AG08396 (cell line): ENCODE measurements around the gene TBC1D3B.
"Not testable (repeated sequence)": the region's sequence is repeated elsewhere in the genome, so short reads cannot be mapped to it uniquely, and the experiment has no call there.

Experiments used
- DNase-seq: peaks from one replicate; pipeline ENCODE4 v3.0.0; 2012; ENCODE audit warnings: low spot score, mixed read lengths

Gene TBC1D3B

DNA sequence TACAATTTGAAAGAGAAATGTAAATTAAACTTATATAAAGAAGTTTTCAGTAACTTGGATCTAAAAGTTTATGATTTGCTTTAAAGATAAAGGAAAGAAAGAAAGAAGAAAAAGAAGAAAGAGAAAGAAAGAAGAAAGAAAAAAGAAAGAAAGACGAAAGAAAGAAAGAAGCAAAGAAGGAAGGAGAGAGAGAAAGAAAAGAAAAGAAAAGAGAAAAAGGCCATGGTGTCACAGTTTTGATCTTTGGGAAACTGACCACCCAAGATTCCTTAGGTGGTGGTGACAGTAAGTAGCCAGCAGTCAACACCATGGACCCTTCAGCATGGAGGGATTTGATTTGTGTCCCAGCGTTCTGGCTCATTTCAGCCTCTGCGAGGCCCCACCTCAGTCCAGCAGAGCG, 24.7 kb upstream of the TBC1D3B start:
- DNase-seq: not testable (repeated sequence)

DNA sequence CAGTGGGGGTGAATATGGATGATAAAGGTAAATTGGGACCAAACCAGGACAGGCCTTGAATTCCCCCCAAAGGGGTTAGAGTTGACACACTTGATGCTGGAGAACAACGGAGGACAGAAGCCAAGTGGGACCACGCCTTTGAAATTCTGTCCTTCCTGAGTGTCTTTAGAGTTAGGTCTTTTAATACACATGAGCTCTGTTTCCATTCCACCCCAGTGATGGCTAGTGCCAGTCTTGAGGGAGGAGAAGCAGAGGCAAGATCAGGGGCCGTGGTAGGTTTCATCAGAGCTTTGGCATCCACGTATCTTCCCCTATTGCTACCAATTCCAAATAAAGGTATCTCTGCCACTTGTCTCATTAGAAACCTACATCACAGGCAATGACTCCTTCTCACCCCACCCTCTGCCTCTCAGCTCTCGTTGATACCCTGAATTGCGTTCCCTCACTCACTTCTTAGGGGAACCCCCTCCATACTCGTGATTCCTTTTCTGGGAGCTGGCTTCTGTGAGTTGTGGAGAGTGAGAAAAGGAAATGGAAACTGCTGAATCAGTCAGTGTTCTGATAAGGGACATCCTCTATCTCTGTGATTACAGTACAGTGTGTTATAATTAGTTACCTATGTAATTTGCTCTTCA, 22.5 kb upstream of the TBC1D3B start:
- no peak for DNase-seq

DNA sequence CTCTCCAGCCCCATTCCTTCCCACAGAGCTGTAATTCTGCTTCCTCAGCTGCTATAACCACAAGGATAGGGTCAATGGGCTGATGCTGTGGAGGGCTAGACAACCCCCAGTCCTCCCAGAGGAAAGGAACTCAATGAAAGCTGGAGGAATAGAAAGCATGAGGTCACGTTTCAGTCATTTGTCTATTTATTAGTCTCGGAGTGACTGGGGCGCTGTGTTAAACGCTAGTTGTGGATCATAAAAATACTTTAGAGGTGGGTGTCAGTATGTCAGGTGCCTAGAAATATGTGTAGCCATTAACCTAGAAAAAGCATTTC, 20.9 kb upstream of the TBC1D3B start:
- no peak for DNase-seq

DNA sequence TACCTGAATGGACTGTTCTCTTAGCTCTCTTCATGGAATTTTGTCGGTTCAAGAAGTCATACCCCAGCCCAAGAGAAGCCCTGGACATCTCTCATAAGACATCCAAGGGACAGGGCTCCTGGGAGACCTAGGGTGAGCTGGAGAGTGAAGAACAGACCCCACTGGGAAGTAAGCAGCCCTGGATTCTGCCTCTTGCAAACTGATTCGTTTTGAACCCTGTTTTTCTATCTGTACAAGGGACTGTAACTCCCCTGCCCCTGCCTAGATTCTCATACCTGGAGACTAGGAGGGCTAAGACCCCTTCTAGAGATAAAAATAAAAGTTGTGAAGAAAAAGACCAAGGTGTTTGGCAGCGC, 19.7 kb upstream of the TBC1D3B start:
- no peak for DNase-seq

DNA sequence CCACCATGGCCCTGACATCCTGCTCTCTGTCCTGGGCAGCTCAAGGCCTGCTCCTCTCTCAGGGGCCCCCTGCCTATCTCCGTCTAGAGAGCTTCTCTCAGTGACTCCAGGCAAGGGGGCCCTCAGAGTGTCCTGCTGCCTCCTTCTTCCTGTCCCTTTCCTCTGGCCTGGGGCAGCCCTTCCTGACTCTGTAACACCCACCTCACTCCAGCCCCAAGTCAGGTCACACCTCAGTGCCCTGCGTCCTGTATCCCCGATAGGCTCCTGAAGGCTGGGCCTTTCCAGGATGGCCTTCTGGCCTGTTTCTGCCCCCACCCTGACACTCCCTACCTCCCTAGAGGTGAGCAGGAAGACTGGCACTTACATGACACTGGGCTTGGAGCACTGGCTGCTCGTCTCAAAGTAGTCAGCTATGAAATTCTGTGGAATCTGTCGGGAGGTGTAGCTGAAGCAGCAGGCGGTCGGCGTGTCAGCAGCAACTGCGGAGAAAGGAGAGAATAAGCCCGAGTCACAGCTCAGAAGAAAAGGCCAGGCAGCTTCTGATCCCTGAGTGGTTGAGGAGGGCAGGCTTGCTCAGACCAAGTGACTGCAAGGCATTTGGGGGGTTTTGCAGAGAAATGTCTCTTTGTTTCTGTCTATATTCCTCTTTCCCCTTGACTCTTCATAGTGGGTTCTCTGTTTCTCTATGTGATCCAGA, 19.1 kb upstream of the TBC1D3B start:
- no peak for DNase-seq

DNA sequence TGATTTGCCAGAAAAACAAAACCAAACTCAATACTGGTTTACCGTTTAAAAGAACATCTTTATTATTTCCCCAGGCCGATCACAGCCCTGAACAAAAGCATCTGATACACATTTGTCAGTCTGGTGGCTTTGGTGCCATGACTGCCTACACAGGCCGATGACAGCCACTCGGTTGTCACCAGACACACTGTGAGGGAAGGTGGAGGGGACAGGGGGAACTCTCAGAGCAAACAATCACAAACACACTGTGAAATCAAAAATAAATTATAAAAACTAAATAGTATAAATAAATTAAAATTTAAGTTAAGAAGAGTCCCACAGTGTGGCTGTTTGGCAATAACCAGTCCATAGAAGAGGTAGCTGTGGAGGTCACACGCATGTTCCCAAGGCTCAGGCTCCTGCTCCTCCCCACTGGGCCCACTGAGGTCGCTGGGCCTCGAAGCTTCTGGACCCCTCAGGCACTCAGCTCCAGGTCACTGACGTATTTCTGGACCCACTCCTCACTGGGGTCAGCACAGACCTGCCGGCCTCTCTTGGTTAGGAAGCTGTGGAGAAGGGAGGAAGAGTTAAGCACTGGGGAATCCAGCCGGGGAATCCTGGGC, 18.5 kb upstream of the TBC1D3B start:
- not testable (repeated sequence) for DNase-seq

DNA sequence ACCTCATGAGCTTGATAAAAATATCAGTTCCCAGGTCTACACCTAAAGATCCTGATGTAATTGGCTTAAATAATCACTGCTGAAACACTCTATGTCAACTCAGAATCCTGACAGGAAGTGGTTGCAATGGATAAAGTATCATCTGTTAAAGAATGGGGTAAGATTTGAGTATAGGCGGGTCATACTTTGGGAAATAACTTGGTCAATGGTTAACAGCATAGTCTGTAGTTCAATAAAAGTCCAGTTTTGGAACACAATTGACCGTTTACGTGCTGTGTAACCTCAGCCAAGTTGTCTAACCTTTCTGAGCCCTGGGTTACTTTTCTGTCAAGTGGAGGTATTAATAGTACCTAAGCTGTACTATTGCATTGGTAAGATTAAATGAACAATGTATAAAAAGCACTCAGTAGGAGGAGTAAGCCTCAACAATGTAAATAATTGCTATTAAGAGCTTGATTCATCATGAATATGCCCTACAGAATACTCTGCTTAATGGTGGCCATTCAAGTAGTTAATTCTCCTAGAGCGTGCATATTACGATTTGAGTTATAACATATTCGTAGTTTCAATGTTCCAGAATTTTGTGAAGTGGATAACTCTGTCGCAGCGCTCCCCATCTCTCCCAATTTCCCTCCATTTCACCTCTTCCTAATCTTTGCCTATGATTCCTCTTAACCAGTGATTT, 17.9 kb upstream of the TBC1D3B start:
- DNase-seq: not testable (repeated sequence)

DNA sequence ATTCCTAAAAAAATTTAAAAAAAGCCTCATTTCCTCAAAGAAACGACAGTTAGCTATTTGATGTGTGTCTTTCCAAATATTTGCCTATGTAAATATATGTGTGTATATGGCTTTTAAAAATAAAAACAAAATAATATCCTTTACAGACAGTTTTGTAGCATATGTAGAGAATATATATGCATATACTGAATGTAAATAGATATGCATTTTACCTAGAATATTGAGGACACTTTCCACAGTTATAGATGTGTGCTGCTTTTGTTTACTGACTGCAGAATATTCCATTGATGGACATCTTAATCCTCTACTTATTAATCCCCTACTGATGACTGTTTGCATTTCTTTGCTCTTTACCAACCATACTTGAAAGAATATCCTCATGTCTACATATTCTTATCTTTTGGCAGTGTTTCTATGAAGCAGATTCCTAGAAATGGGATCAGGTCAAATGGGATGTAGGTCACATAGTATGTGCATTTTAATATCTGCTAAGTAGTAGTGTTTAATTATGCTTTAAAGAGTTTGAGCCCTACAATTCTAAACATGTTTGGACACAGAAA, 16.9 kb upstream of the TBC1D3B start:
- DNase-seq: no peak

DNA sequence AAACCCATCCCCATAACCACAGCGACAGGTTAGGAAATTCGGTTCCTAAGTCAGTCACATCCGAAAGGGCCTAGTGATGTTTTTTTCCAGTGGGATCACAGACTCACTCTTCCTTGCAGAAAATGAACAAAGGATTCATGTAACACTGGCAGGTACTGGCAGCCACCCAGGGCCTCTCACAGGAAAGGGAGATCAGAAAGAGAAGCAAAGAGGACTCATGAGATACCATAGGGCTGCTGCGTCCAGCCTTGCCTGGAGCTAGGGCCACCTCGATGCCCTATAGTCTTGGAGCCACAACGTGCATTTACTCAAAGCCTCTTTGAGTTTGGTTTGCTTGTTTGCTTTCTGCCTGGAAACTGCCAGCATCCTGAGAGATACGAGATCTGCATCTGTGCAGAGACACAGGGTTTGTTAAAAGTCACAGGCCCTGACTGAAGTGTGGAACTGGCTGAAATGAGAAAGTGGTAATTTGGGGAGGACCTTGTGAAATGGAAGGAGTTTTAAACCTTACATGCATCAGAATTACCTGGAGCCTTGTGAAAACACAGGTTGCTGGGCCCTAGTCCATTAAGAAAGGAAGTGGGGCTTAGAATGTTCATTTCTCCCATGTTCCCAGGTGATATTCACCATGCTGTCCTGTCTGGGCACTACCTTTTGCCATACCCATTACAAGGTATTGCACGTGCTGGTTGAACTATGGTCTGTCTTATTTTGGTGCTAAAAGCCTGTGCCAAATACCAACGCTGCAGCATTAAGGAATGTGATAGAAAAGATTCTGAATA, 14.3 kb upstream of the TBC1D3B start:
- DNase-seq: not testable (repeated sequence)

DNA sequence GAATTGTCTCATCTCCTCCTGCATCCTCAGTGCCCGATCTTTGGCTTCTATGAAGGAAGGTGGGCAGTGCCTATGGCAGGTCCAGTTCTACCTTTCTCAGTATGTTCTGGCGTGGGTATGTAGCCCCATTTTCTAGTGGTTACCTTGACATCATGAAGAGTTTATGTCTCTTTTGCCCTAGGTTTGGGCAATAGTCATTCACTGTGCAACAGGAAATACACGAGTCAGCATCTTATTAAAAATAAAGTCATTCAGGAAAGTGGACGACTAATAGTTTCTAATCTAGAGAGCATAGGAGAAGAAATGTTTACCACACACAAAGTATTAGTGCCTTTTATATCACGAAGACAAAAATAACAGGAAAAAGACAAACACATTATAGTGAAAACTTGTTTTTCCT, 13.6 kb upstream of the TBC1D3B start:
- not testable (repeated sequence) for DNase-seq

DNA sequence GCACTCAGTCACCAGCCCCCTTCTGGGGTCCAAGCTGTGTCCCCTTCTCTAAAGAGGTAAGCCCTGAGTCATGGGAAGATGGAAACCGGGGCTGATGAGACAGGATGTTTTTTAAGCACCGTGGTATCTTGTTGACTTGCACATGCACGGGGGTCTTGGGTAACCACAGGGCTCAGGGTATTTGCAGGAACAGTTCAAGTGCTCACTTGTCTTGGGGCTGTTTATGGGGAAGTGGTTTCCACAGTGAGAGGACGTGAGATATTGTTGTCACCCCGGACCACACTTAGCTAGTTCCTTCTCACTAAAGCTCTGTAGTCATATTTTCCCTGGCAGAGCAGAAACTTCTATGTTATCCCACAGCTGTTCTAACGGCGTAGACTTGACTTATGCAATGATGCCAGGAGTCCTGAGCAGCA, 12.5 kb upstream of the TBC1D3B start:
- no peak for DNase-seq

DNA sequence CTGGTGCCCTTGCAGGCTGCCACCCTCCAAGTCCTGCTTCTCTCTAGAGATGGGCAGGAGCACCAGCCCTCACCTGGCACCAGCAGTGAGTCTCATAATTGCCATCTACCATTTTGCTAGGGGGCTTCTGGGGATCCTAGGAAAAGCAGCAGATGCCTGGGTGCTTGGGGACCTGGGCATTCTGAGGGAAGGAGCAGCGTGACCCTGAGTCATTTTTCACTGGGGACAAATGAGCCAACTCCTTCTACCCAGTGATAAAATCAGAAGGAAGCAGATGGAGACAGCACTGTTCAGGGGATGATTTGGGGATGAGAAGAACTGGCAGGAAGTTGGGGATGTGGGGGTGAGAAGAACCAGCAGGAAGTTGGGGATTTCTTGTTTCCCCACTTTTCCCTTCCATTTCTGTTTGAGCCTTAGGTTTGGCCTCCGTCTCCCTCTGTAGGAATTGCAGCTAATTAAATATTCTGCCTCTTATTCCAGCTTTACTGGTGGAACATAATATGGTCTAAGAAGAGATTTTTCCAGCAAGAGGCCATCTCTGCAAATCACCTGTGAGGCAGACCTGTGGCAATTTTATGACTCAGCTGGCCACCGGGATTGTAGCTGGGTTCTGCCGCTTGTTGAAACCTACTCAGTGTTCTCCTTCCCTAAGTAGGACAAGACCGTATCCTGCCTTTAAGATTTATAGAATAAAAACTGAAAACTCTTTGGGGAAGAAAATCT, 11.7 kb upstream of the TBC1D3B start:
- DNase-seq: not testable (repeated sequence)

DNA sequence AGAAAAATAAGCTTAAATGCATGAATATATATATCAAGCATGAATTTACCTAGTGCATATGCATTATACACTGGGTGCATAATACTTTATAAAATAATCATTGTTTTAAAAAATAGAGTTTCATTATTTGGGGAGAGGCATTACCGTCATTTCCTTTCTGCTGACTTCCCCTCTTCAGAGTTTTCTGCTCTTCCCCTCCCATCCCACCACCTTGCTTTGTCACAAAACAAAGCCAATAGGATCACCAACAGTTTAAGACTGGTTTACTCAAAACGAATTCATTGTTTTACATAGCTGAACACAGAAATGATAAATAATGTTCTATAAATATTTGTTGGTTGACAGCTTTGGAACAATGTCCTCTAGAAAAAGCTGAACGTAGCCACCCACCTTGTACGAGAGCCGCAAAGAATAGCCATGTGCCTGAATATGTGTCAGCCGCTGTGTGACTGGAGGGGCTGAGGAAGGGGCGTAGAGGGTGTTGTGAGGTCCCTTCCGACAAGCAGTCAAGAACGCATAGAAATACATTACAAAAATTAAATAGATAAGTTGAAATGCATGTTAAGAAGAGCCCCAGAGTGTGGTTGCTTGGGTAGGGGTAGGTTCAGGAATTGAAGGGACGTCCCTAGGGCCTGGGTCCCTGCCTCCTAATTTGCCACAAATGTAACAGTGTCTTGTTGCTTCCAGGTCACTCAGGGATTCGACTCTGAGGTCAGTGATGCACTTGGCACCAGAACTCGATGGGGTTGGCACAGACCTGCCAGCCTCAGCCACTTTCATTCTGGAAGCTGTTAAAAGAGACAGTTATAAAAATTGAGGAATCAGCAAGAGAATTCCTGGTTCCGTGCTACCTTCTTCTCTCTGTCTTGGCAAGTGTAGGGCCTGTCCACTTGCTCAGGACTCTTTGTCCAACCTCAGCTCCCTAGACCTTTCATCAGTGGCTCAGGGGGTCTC, 10.7 kb upstream of the TBC1D3B start:
- DNase-seq: not testable (repeated sequence)

DNA sequence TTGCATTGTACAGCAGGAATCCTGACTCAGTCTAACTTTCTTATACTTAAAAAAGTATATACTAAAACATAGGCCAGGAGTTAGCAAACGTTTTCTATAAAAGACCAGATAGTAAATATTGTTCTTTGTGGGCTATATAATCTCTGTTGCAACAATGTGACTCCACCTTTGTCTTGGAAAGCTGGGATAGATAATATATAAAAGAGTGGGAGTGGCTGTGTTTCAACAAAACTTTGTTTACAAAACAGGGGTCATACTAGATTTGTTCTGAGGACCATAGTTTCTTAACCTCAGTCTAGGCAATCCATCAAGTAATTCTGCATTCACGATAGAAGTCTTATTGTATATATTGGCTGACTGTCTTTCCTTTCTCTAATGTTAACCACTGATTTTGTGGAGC, 9.0 kb upstream of the TBC1D3B start:
- no peak for DNase-seq

DNA sequence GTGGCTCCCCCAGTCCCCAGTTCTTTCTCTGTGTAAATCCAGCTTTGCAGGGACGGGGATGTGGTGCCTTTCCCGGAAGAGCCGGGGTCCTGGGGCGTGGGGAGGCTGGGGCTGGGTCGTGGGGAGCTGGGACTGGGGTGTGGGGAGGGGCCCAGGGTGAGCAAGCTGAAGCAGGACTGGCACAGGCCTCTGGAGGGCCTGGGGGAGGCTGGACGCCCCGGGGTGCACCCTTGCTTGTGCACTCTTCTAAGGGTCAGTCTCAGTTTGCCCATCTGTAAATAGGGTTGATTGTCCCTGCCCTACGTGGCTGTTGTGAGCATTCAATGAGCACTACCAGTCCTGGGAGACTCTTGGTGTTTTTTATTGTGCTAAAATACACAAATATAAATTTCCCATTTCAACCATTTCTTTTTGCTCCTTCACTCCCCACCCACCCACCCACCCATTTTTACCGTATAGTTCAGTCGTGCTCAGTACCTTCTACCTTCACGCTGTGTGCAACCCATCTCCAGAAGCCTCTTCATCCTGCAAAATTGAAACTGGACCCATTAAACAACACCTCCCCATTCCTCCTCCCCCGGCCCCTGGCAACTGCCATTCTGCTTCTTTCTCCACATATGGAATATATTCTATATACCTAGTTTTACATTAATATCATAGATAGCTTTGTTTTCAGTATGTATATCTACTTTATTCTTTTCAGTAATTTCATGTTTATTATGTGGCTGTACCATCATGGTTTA, 7.8 kb upstream of the TBC1D3B start:
- no peak for DNase-seq

DNA sequence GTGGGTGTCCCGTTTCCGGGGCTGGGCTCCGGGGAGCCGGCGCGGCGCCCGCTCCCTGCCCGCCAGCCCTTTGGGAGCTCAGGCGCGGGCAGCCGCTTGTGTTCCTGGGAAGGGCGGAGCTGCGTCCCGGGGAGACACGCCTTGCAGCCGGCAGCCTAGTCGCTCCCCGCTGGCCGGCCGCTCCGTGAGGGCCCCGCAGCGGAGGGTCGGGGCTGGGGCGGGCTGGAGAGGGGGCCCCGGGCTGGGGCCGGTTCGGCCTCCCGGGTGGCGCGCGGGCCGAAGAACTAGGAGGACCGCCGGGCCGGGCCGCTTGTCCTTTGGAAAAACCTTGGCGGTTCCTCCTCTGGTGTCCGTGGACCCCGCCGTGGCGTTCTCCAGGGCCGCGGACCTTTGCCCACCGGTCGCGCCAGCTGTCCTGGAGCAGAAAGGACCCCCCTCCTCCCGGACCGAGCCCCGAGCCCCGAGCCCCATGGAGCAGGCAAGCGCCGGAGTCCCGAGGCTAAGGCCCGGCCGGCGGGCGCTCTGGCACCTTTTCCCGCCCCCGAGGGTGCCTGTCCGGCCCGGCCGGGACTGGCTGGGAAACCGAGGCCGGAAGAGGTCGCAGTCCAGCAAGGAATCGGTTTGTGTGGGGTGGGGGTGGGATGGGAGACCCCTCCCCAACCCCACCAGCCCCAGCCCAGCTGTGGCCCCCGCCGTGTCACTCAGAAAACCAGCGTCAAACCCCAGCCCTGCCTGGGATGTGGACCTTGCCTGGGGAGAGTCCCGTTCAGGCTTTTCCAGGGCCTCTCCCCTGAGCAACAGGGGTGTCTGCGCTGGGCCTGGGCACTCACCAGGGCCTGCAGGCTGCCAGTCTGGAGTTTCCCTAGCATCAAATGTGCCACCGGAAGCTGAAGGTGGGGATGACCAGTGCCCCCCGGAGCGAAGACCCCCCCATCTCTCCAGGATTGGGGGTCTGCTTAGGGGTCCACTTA, 6.8 kb upstream of the TBC1D3B start:
- DNase-seq: peak; percentile 93

DNA sequence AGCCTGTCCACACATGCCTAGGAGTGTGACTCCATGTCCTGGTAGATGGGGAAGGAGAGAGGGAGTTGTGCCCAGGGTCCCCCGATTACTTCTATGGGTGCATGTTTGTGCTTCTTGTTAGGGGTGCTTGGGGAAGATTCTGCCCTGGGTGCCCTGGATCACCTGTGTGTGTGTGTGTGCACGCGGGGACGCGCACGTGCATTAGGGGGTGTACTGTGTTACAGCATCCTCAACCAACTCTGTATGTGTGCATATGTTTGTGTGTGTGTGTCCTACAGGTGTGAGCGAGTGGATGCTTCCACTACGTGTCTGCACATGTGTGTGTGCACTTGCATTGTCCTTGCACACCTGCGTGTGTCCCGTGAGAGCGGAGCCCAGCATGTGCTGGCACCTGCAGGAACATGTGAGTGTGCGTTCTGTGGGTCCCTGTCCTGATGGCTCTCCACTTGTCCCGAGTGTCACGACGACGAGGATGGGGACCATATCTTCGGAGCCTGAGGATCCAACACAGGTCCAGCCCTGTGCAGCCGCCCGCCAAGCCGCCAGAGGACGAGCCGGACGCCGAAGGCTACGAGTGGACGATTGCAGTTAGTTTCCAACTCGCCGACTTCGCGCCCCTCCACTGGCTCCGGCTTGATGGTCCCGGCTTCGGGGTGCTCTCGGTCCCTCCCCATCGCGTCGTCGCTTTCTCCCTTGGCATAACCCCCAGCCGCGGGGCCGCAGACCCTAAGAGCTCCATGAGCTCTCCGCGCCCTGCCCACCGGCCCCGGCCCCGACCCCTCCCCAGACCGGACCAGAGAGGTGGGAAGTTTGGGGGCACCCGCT, 6.0 kb upstream of the TBC1D3B start:
- DNase-seq: peak; percentile 47
